KOPT-K1 (cell line): ENCODE data around the gene CTNND2.

Experiments used
- H3K27ac ChIP-seq: fragments of 200-600 bp; sonication (generic); 2 replicates; pipeline ENCODE4 v1.5.1; 2016; ENCODE audit warnings: antibody characterized with exemption, mild to moderate bottlenecking, low read depth, low read length; ENCODE audit not compliant: poor library complexity, severe bottlenecking
- H3K36me3 ChIP-seq: fragments of 200-600 bp; sonication (generic); 2 replicates; pipeline ENCODE4 v1.5.1; 2017; ENCODE audit warnings: antibody characterized with exemption, mild to moderate bottlenecking, low read length, moderate library complexity; ENCODE audit not compliant: insufficient read depth
- H3K9me3 ChIP-seq: fragments of 200-600 bp; sonication (generic); 2 replicates; pipeline ENCODE4 v1.5.1; 2017; ENCODE audit warnings: antibody characterized with exemption, low read length, mild to moderate bottlenecking; ENCODE audit not compliant: insufficient read depth, poor library complexity, severe bottlenecking

Gene CTNND2

GRCh38 chr5:11045411-11045810, 858.8 kb downstream of the CTNND2 start:
- Histone ChIP-seq H3K27ac (no peak overlapping the region), H3K36me3 (no peaks in the 10 kb centered on the region), H3K9me3 (no peaks in the 10 kb centered on the region)

- Histone ChIP-seq H3K9me3 (no peaks in the 10 kb centered on the region), H3K36me3 (no peaks in the 10 kb centered on the region), H3K27ac (no peak overlapping the region)
These were observed 859.7 kb downstream of the CTNND2 start for GRCh38 chr5:11044581-11044980.

GRCh38 chr5:11043881-11044280, 860.4 kb downstream of the CTNND2 start:
- H3K36me3 ChIP-seq = no peaks in the 10 kb centered on the region
- H3K27ac ChIP-seq = no peak overlapping the region

GRCh38 chr5:11040345-11040744, 863.9 kb downstream of the CTNND2 start:
- no peaks in the 10 kb centered on the region for H3K9me3 ChIP-seq
- H3K27ac ChIP-seq = no peak overlapping the region
- H3K36me3 ChIP-seq = no peaks in the 10 kb centered on the region

More at GRCh38 chr5:11043881-11044280, 860.4 kb downstream of the CTNND2 start:
- no peaks in the 10 kb centered on the region for H3K9me3 ChIP-seq

GRCh38 chr5:11038772-11039171, 865.5 kb downstream of the CTNND2 start:
- no peak overlapping the region for H3K27ac ChIP-seq
- H3K9me3 ChIP-seq = no peaks in the 10 kb centered on the region
- no peaks in the 10 kb centered on the region for H3K36me3 ChIP-seq

GRCh38 chr5:11037941-11038340, 866.3 kb downstream of the CTNND2 start:
- no peaks in the 10 kb centered on the region for H3K36me3 ChIP-seq
- H3K9me3 ChIP-seq = no peaks in the 10 kb centered on the region
- no peak overlapping the region for H3K27ac ChIP-seq

- no peak overlapping the region for H3K27ac ChIP-seq
- no peaks in the 10 kb centered on the region for H3K9me3 ChIP-seq
- no peaks in the 10 kb centered on the region for H3K36me3 ChIP-seq
These were observed 867.2 kb downstream of the CTNND2 start for GRCh38 chr5:11037080-11037479.

GRCh38 chr5:11030671-11031070, 873.6 kb downstream of the CTNND2 start:
- H3K9me3 ChIP-seq = peaks cover 12% of the 10 kb centered on the region
- no peaks in the 10 kb centered on the region for H3K36me3 ChIP-seq
- no peak overlapping the region for H3K27ac ChIP-seq

- Histone ChIP-seq H3K9me3 (peaks cover 12% of the 10 kb centered on the region), H3K27ac (no peak overlapping the region), H3K36me3 (no peaks in the 10 kb centered on the region)
These were observed 876.6 kb downstream of the CTNND2 start for GRCh38 chr5:11027660-11028059.

- no peak overlapping the region for H3K27ac ChIP-seq
- no peaks in the 10 kb centered on the region for H3K36me3 ChIP-seq
- H3K9me3 ChIP-seq = peaks cover 12% of the 10 kb centered on the region
These were observed 877.7 kb downstream of the CTNND2 start for GRCh38 chr5:11026543-11026942.

GRCh38 chr5:11023945-11024344, 880.3 kb downstream of the CTNND2 start:
- H3K27ac ChIP-seq = no peak overlapping the region
- H3K36me3 ChIP-seq = no peaks in the 10 kb centered on the region

GRCh38 chr5:11013793-11014192, 890.5 kb downstream of the CTNND2 start:
- Histone ChIP-seq H3K27ac (no peak overlapping the region), H3K9me3 (no peaks in the 10 kb centered on the region), H3K36me3 (no peaks in the 10 kb centered on the region)

More at GRCh38 chr5:11023945-11024344, 880.3 kb downstream of the CTNND2 start:
- no peaks in the 10 kb centered on the region for H3K9me3 ChIP-seq

GRCh38 chr5:11012295-11012694, 892.0 kb downstream of the CTNND2 start:
- no peaks in the 10 kb centered on the region for H3K36me3 ChIP-seq
- no peaks in the 10 kb centered on the region for H3K9me3 ChIP-seq
- H3K27ac ChIP-seq = no peak overlapping the region

GRCh38 chr5:11010429-11011210, 893.6 kb downstream of the CTNND2 start:
- Histone ChIP-seq H3K36me3 (no peaks in the 10 kb centered on the region), H3K9me3 (no peaks in the 10 kb centered on the region), H3K27ac (no peak overlapping the region)

GRCh38 chr5:11009576-11009975, 894.7 kb downstream of the CTNND2 start:
- no peak overlapping the region for H3K27ac ChIP-seq

GRCh38 chr5:11007269-11007870, 896.9 kb downstream of the CTNND2 start:
- Histone ChIP-seq H3K36me3 (no peaks in the 10 kb centered on the region), H3K9me3 (no peaks in the 10 kb centered on the region), H3K27ac (no peak overlapping the region)

More at GRCh38 chr5:11009576-11009975, 894.7 kb downstream of the CTNND2 start:
- no peaks in the 10 kb centered on the region for H3K9me3 ChIP-seq
- no peaks in the 10 kb centered on the region for H3K36me3 ChIP-seq
